HepG2 (cell line): Measurements from ENCODE around the gene SLC13A3. TPM values are rescaled to one million over a fixed set of nuclear protein-coding genes. Genes with fewer than 3 reads are reported as not detected.

Experiments used
- MTF1 ChIP-seq: sonication (generic); formaldehyde crosslinking; IDR thresholded peaks from 2 replicates; pipeline ENCODE4 v1.5.0; 2020; ENCODE audit warnings: missing genetic modification reagents
- NFKB2 ChIP-seq: sonication (generic); formaldehyde crosslinking; IDR thresholded peaks from 2 replicates; pipeline ENCODE4 v1.4.0; 2020; ENCODE audit warnings: missing genetic modification reagents, borderline replicate concordance
- NR2F6 ChIP-seq, 2 experiments: IDR thresholded peaks; 2 replicates each; pipeline ENCODE4 v1.6.1; 2016; ENCODE audit warnings: antibody characterized with exemption in 1 of 2, mild to moderate bottlenecking in 1 of 2
- POLR2G ChIP-seq: fragments of 200-400 bp; formaldehyde crosslinking; IDR thresholded peaks from 2 replicates; pipeline ENCODE4 v1.6.1; 2018; ENCODE audit warnings: mild to moderate bottlenecking, low read depth, low read length, moderate library complexity
- SMARCC2 ChIP-seq: fragments of 450-650 bp; IDR thresholded peaks from 2 replicates; pipeline ENCODE4 v1.6.1; 2017; ENCODE audit warnings: antibody characterized with exemption, mild to moderate bottlenecking
- SMYD3 ChIP-seq: sonication (generic); formaldehyde crosslinking; IDR thresholded peaks from 2 replicates; pipeline ENCODE4 v1.8.1; 2023; ENCODE audit warnings: mild to moderate bottlenecking, missing genetic modification reagents
- ZNF136 ChIP-seq: sonication (generic); formaldehyde crosslinking; IDR thresholded peaks from 2 replicates; pipeline ENCODE4 v1.8.1; 2022; ENCODE audit warnings: low read depth, mild to moderate bottlenecking, moderate library complexity, missing genetic modification reagents
- ZNF3 ChIP-seq: IDR thresholded peaks from 2 replicates; pipeline ENCODE4 v1.7.0; 2017; ENCODE audit warnings: inconsistent platforms
- ZNF44 ChIP-seq: sonication (generic); formaldehyde crosslinking; IDR thresholded peaks from 2 replicates; pipeline ENCODE4 v1.5.1; 2020; ENCODE audit warnings: mild to moderate bottlenecking, missing genetic modification reagents
- ZNF556 ChIP-seq: sonication (generic); formaldehyde crosslinking; IDR thresholded peaks from 2 replicates; pipeline ENCODE4 v1.4.0; 2020; ENCODE audit warnings: mild to moderate bottlenecking, missing genetic modification reagents, borderline replicate concordance
- polyA plus RNA-seq, 8 experiments: library from polyadenylated mRNA; depleted of rRNA in 3 of 8; stranded (reverse) in 7 of 8; unstranded in 1 of 8; fragments of >200 nt; fragmentation: Illumina TruSeq in 4 of 8; extraction: Trizol in 4 of 8; gene quantifications; 2 replicates each; pipeline versions ENCODE4 v1.2.1 to v1.2.3, GENCODE V29; 2011 to 2016; ENCODE audit warnings: low read depth in 4 of 8, missing spikeins in 1 of 8, mixed read lengths in 1 of 8; ENCODE audit not compliant: insufficient read depth in 1 of 8
- total RNA-seq, 5 experiments: library from RNA; depleted of rRNA; stranded (reverse); fragments of >200 nt; fragmentation: Illumina TruSeq; extraction: Trizol; gene quantifications; 2 replicates each; pipeline ENCODE4 v1.2.3, GENCODE V29; 2016; ENCODE audit warnings: low read depth in 1 of 5
- TF ChIP-seq, protein P1 (sequence below): sonication (generic); formaldehyde crosslinking; IDR thresholded peaks from 2 replicates; pipeline ENCODE4 v1.5.0; 2020; ENCODE audit warnings: missing genetic modification reagents, mild to moderate bottlenecking, borderline replicate concordance
- TF ChIP-seq, protein P2 (sequence below): sonication (generic); formaldehyde crosslinking; IDR thresholded peaks from 2 replicates; pipeline ENCODE4 v1.5.0; 2020; ENCODE audit warnings: missing genetic modification reagents
- TF ChIP-seq, protein P3 (sequence below): sonication (generic); formaldehyde crosslinking; IDR thresholded peaks from 2 replicates; pipeline ENCODE4 v1.5.1; 2020; ENCODE audit warnings: mild to moderate bottlenecking, missing genetic modification reagents, borderline replicate concordance
- TF ChIP-seq, protein P4 (sequence below): sonication (generic); formaldehyde crosslinking; IDR thresholded peaks from 2 replicates; pipeline ENCODE4 v1.5.0; 2020; ENCODE audit warnings: mild to moderate bottlenecking, missing genetic modification reagents, borderline replicate concordance
- TF ChIP-seq, protein P5 (sequence below): sonication (generic); formaldehyde crosslinking; IDR thresholded peaks from 2 replicates; pipeline ENCODE4 v1.5.1; 2020; ENCODE audit warnings: missing genetic modification reagents, mild to moderate bottlenecking, borderline replicate concordance

Gene SLC13A3
- total and polyA plus RNA-seq, 2 of the 13 experiments (the other 11 are each of a cell fraction or from before 2014, with no cell fraction given) = 66.5 to 76.0 TPM

DNA sequence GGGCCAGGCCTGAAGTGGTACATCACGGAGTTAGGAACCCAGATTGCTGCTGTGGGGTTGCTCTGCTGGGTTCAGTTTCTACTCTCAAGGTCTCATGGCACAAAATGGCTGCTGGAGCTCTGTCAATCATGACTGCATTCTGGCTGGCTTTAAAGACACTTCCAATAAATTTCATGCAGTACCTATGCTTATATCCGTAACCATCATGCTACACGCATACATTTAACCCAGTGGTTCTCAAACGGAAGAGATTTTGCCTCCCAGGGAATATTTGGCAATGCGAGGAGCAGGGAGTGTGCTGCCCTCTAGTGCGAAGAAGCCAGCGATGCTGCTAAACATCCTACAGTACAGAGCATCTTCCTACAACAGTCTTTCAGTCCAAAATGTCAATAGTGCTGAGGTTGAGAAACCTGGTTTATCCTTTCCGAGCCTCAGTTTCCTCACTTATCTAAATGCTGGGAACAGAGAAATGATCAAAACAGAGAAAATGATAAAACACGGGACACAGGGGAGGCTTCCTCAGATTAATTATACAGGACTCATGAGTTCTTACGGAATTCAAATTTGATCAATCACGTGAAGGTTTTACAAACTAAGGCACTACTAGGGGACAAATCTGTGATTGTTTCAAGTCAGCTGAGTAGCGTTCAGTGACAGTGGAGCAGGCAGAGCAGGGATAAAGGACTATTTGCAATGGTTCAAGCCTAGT, 48.5 kb upstream of the SLC13A3 start (continued):
- TF ChIP-seq, protein P1, sequence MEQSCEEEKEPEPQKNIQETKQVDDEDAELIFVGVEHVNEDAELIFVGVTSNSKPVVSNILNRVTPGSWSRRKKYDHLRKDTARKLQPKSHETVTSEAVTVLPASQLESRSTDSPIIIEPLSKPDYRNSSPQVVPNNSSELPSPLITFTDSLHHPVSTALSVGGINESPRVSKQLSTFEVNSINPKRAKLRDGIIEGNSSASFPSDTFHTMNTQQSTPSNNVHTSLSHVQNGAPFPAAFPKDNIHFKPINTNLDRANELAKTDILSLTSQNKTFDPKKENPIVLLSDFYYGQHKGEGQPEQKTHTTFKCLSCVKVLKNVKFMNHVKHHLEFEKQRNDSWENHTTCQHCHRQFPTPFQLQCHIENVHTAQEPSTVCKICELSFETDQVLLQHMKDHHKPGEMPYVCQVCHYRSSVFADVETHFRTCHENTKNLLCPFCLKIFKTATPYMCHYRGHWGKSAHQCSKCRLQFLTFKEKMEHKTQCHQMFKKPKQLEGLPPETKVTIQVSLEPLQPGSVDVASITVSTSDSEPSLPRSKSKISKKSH (CRISPR knock-in tag) = no peak
- TF ChIP-seq, protein P2, sequence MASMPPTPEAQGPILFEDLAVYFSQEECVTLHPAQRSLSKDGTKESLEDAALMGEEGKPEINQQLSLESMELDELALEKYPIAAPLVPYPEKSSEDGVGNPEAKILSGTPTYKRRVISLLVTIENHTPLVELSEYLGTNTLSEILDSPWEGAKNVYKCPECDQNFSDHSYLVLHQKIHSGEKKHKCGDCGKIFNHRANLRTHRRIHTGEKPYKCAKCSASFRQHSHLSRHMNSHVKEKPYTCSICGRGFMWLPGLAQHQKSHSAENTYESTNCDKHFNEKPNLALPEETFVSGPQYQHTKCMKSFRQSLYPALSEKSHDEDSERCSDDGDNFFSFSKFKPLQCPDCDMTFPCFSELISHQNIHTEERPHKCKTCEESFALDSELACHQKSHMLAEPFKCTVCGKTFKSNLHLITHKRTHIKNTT (CRISPR knock-in tag) = no peak
- TF ChIP-seq NR2F6 (IDR thresholded peaks at IDR 0.05) (no peak), NR2F6 (CRISPR knock-in tag; IDR thresholded peaks at IDR 0.05) (no peak), SMARCC2 (no peak), ZNF136 (peak; percentile 76; the same call in 1 of the 2 replicates), POLR2G (no peak), MTF1 (CRISPR knock-in tag) (no peak), NFKB2 (CRISPR knock-in tag) (no peak), ZNF3 (CRISPR knock-in tag) (peak; percentile 72; the same call in 1 of the 2 replicates), ZNF44 (no peak), ZNF556 (CRISPR knock-in tag) (no peak), SMYD3 (CRISPR knock-in tag) (no peak)
- TF ChIP-seq, protein P3, sequence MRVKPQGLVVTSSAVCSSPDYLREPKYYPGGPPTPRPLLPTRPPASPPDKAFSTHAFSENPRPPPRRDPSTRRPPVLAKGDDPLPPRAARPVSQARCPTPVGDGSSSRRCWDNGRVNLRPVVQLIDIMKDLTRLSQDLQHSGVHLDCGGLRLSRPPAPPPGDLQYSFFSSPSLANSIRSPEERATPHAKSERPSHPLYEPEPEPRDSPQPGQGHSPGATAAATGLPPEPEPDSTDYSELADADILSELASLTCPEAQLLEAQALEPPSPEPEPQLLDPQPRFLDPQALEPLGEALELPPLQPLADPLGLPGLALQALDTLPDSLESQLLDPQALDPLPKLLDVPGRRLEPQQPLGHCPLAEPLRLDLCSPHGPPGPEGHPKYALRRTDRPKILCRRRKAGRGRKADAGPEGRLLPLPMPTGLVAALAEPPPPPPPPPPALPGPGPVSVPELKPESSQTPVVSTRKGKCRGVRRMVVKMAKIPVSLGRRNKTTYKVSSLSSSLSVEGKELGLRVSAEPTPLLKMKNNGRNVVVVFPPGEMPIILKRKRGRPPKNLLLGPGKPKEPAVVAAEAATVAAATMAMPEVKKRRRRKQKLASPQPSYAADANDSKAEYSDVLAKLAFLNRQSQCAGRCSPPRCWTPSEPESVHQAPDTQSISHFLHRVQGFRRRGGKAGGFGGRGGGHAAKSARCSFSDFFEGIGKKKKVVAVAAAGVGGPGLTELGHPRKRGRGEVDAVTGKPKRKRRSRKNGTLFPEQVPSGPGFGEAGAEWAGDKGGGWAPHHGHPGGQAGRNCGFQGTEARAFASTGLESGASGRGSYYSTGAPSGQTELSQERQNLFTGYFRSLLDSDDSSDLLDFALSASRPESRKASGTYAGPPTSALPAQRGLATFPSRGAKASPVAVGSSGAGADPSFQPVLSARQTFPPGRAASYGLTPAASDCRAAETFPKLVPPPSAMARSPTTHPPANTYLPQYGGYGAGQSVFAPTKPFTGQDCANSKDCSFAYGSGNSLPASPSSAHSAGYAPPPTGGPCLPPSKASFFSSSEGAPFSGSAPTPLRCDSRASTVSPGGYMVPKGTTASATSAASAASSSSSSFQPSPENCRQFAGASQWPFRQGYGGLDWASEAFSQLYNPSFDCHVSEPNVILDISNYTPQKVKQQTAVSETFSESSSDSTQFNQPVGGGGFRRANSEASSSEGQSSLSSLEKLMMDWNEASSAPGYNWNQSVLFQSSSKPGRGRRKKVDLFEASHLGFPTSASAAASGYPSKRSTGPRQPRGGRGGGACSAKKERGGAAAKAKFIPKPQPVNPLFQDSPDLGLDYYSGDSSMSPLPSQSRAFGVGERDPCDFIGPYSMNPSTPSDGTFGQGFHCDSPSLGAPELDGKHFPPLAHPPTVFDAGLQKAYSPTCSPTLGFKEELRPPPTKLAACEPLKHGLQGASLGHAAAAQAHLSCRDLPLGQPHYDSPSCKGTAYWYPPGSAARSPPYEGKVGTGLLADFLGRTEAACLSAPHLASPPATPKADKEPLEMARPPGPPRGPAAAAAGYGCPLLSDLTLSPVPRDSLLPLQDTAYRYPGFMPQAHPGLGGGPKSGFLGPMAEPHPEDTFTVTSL (CRISPR knock-in tag) = no peak
- TF ChIP-seq, protein P4, sequence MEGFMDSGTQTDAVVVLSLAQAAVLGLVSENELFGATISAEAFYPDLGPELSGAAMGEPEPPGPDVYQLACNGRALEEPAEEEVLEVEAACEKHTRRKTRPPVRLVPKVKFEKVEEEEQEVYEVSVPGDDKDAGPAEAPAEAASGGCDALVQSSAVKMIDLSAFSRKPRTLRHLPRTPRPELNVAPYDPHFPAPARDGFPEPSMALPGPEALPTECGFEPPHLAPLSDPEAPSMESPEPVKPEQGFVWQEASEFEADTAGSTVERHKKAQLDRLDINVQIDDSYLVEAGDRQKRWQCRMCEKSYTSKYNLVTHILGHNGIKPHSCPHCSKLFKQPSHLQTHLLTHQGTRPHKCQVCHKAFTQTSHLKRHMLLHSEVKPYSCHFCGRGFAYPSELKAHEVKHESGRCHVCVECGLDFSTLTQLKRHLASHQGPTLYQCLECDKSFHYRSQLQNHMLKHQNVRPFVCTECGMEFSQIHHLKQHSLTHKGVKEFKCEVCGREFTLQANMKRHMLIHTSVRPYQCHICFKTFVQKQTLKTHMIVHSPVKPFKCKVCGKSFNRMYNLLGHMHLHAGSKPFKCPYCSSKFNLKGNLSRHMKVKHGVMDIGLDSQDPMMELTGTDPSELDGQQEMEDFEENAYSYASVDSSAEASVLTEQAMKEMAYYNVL = 0 out of 2 replicates have a peak, but pooled peaks have one; percentile 52
- TF ChIP-seq, protein P5, sequence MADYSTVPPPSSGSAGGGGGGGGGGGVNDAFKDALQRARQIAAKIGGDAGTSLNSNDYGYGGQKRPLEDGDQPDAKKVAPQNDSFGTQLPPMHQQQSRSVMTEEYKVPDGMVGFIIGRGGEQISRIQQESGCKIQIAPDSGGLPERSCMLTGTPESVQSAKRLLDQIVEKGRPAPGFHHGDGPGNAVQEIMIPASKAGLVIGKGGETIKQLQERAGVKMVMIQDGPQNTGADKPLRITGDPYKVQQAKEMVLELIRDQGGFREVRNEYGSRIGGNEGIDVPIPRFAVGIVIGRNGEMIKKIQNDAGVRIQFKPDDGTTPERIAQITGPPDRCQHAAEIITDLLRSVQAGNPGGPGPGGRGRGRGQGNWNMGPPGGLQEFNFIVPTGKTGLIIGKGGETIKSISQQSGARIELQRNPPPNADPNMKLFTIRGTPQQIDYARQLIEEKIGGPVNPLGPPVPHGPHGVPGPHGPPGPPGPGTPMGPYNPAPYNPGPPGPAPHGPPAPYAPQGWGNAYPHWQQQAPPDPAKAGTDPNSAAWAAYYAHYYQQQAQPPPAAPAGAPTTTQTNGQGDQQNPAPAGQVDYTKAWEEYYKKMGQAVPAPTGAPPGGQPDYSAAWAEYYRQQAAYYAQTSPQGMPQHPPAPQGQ (CRISPR knock-in tag) = no peak
